ENCODE results near the gene HJURP. TPM values are rescaled to one million over a fixed set of nuclear protein-coding genes. Genes with fewer than 3 reads are reported as not detected.

HJURP gene
- total RNA-seq, 1 donor from 2014 or later = 50.5 TPM

Other genes with a start within 250 kb of the HJURP start
- not detected in 2 replicates for gene UGT1A8, start 236.9 kb downstream of the HJURP start, total RNA-seq
- not detected in 2 replicates for gene UGT1A10, start 218.1 kb downstream of the HJURP start, total RNA-seq
- not detected in 2 replicates for gene UGT1A9, start 182.6 kb downstream of the HJURP start, total RNA-seq
- gene UGT1A7, start 172.6 kb downstream of the HJURP start, total RNA-seq = not detected in 2 replicates
- not detected in 2 replicates for gene UGT1A6, start 161.6 kb downstream of the HJURP start, total RNA-seq
- gene UGT1A5, start 141.6 kb downstream of the HJURP start, total RNA-seq = not detected in 2 replicates
- not detected in 2 replicates for gene UGT1A4, start 135.8 kb downstream of the HJURP start, total RNA-seq
- gene UGT1A3, start 125.5 kb downstream of the HJURP start, total RNA-seq = not detected in 2 replicates
- not detected in 2 replicates for gene UGT1A1, start 94.3 kb downstream of the HJURP start, total RNA-seq
- gene MROH2A, start 76.2 kb downstream of the HJURP start, total RNA-seq = not detected in 2 replicates
- not detected in 2 replicates for gene TRPM8, start 62.8 kb upstream of the HJURP start, total RNA-seq
- not detected in 2 replicates for gene SPP2, start 196.2 kb upstream of the HJURP start, total RNA-seq

Data from activated T-helper 2 cell treated with anti-CD3 and anti-CD28 coated beads, Interferon-gamma antibody, Interleukin-2, Interleukin-4, amounts not matched to agents 10 μg/mL and 5 μg/mL and 100 μg/mL, durations not matched to agents 14 hours and 24 hours and 36 hours (primary cell).